ENCODE measurements around the gene MAP3K15.

MAP3K15 gene

GRCh38 chrX:19514791-19515614 is at the start of gene MAP3K15:
MAP3K15 (minus strand) TSS chrX:19515508; CDS start chrX:19515261, 247 bp downstream.
- peak; percentile 33 for DNase-seq

- DNase-seq, result no peak
Measured at GRCh38 chrX:19564606-19565005, 49.3 kb upstream of the MAP3K15 start.

GRCh38 chrX:19563746-19564145 is 48.4 kb upstream of the MAP3K15 start:
- no peak for DNase-seq

GRCh38 chrX:19563327-19563726 is 48.0 kb upstream of the MAP3K15 start:
- no peak for DNase-seq

GRCh38 chrX:19560611-19561010 is 45.3 kb upstream of the MAP3K15 start:
- DNase-seq, result no peak

GRCh38 chrX:19557822-19558221 is 42.5 kb upstream of the MAP3K15 start:
- no peak for DNase-seq

- DNase-seq, result no peak
Measured at GRCh38 chrX:19556202-19556601, 40.9 kb upstream of the MAP3K15 start.

GRCh38 chrX:19555683-19556082 is 40.4 kb upstream of the MAP3K15 start:
- no peak for DNase-seq

GRCh38 chrX:19555236-19555635 is 39.9 kb upstream of the MAP3K15 start:
- DNase-seq, result no peak

- peak; percentile 44 for DNase-seq
Measured at GRCh38 chrX:19554786-19555185, 39.5 kb upstream of the MAP3K15 start.

- no peak for DNase-seq
Measured at GRCh38 chrX:19552793-19553192, 37.5 kb upstream of the MAP3K15 start.

- no peak for DNase-seq
Measured at GRCh38 chrX:19549838-19550237, 34.5 kb upstream of the MAP3K15 start.

- no peak for DNase-seq
Measured at GRCh38 chrX:19548934-19549333, 33.6 kb upstream of the MAP3K15 start.

- DNase-seq, result no peak
Measured at GRCh38 chrX:19548279-19548678, 33.0 kb upstream of the MAP3K15 start.

GRCh38 chrX:19545651-19546050 is 30.3 kb upstream of the MAP3K15 start:
- DNase-seq, result no peak

GRCh38 chrX:19544693-19545305 is 29.5 kb upstream of the MAP3K15 start:
- DNase-seq, result no peak

- no peak for DNase-seq
Measured at GRCh38 chrX:19543951-19544381, 28.7 kb upstream of the MAP3K15 start.

GRCh38 chrX:19543020-19543715 is 27.9 kb upstream of the MAP3K15 start:
- DNase-seq, result no peak

GRCh38 chrX:19541931-19542330 is 26.6 kb upstream of the MAP3K15 start:
- no peak for DNase-seq

GRCh38 chrX:19541196-19541595 is 25.9 kb upstream of the MAP3K15 start:
- DNase-seq, result no peak

- DNase-seq, result no peak
Measured at GRCh38 chrX:19540076-19540475, 24.8 kb upstream of the MAP3K15 start.

GRCh38 chrX:19539665-19540064 is 24.4 kb upstream of the MAP3K15 start:
- no peak for DNase-seq

GRCh38 chrX:19535476-19535875 is 20.2 kb upstream of the MAP3K15 start:
- no peak for DNase-seq

- DNase-seq, result no peak
Measured at GRCh38 chrX:19532709-19533108, 17.4 kb upstream of the MAP3K15 start.
